ENCODE results near the gene ZNF511. TPM values are rescaled to one million over a fixed set of nuclear protein-coding genes. Genes with fewer than 3 reads are reported as not detected.

The ZNF511 gene
- total RNA-seq, 4 donors from 2014 or later: 17.2 to 29.0 (median 25.3) TPM

GRCh38 chr10:133311570-133311969 is 2.9 kb downstream of the ZNF511 start:
- TF ChIP-seq CTCF (IDR thresholded peaks at IDR 0.05; ENCODE audit: low read depth): no peak

GRCh38 chr10:133312016-133312768 is 3.5 kb downstream of the ZNF511 start:
- no peak for TF ChIP-seq CTCF (IDR thresholded peaks at IDR 0.05; ENCODE audit: low read depth)

GRCh38 chr10:133312769-133313145 is 4.0 kb downstream of the ZNF511 start:
- TF ChIP-seq CTCF (IDR thresholded peaks at IDR 0.05; ENCODE audit: low read depth): no peak

- TF ChIP-seq CTCF (IDR thresholded peaks at IDR 0.05; ENCODE audit: low read depth): no peak
These were observed 4.5 kb downstream of the ZNF511 start for GRCh38 chr10:133313192-133313591.

- no peak for TF ChIP-seq CTCF (IDR thresholded peaks at IDR 0.05; ENCODE audit: low read depth)
These were observed 6.2 kb downstream of the ZNF511 start for GRCh38 chr10:133314911-133315310.

- TF ChIP-seq CTCF (IDR thresholded peaks at IDR 0.05; ENCODE audit: low read depth): no peak
These were observed 7.1 kb downstream of the ZNF511 start for GRCh38 chr10:133315847-133316246.

GRCh38 chr10:133316266-133316665 is 7.6 kb downstream of the ZNF511 start:
- no peak for TF ChIP-seq CTCF (IDR thresholded peaks at IDR 0.05; ENCODE audit: low read depth)

Measured in subcutaneous adipose tissue (tissue), 4 donors.